OCI-LY1 (cell line): Measurements from ENCODE around the gene SPATA2L.

ENCODE experiments used
- EZH2 ChIP-seq: fragments of 200-600 bp; sonication (generic), shearing (Covaris generic); IDR thresholded peaks from 2 replicates; pipeline ENCODE4 v1.8.0; 2017; ENCODE audit warnings: borderline replicate concordance, mixed run types, mild to moderate bottlenecking, antibody characterized with exemption, low read length, moderate library complexity, mixed read lengths
- TF ChIP-seq, protein P1 (sequence below): fragments of 200-600 bp; sonication (generic), shearing (Covaris generic); IDR thresholded peaks from 2 replicates; pipeline ENCODE4 v1.5.1; 2017; ENCODE audit warnings: mild to moderate bottlenecking, antibody characterized with exemption, low read length, moderate library complexity, mixed read lengths

DNA sequence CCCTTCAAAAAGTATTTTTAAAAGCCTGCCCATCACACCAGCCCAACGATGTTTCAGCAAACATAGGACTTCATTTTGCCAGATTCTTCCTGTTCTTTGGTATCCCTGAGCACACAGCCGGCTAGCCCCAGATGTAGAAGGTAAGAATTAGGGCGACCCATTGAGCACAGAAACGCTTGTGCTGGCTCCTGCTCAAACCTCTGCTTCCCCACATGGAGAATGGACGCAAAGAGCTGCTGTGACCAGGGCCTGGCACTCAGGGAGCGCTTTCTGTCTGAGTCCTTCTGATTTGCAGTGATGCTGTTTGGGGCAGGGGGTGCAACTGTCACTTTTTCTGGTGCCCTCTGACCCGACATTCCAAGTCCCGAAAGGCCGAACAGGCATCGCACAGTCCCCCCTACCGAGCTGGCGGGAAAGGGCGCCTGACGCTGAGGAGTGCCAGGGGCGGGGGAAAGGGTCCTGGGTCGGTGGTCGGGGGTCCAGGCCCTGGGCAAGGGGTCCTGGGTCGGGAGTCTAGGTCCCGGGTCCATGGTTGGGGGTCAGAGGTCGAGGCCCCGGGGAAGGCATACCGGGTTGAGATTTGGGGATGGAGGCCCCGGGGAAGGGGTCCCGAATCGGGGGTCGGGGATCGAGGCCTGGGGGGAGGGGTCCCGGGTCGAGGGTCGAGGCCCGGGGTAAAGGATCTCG, 44.9 kb downstream of the SPATA2L start:
- TF ChIP-seq, protein P1, sequence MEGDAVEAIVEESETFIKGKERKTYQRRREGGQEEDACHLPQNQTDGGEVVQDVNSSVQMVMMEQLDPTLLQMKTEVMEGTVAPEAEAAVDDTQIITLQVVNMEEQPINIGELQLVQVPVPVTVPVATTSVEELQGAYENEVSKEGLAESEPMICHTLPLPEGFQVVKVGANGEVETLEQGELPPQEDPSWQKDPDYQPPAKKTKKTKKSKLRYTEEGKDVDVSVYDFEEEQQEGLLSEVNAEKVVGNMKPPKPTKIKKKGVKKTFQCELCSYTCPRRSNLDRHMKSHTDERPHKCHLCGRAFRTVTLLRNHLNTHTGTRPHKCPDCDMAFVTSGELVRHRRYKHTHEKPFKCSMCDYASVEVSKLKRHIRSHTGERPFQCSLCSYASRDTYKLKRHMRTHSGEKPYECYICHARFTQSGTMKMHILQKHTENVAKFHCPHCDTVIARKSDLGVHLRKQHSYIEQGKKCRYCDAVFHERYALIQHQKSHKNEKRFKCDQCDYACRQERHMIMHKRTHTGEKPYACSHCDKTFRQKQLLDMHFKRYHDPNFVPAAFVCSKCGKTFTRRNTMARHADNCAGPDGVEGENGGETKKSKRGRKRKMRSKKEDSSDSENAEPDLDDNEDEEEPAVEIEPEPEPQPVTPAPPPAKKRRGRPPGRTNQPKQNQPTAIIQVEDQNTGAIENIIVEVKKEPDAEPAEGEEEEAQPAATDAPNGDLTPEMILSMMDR = no peak
- no peak for TF ChIP-seq EZH2
